ENCODE results near the gene ALDH1A1.
"Not testable (repeated sequence)": the region's sequence is repeated elsewhere in the genome, so short reads cannot be mapped to it uniquely, and the experiment has no call there.

Gene ALDH1A1

DNA sequence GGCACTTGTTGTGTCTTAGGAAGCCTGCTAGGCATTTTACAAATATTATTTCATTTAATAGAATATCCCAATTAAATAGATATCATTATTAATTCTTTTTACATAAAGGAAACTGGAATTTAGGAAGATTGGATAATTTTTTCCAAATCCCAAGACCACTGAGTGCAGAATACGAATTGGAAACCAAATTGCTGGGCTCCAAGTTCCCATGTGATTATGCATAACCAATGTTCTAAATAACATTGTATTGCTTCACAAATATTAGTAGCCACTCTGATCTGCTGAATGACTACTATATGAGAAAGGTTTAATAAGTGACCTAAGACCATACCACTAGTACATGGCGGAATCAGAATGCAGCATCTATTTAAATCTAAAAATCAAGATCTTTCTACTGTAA is 57.7 kb downstream of the ALDH1A1 start:
- DNase-seq (ENCODE audit: low read depth): no peak

DNA sequence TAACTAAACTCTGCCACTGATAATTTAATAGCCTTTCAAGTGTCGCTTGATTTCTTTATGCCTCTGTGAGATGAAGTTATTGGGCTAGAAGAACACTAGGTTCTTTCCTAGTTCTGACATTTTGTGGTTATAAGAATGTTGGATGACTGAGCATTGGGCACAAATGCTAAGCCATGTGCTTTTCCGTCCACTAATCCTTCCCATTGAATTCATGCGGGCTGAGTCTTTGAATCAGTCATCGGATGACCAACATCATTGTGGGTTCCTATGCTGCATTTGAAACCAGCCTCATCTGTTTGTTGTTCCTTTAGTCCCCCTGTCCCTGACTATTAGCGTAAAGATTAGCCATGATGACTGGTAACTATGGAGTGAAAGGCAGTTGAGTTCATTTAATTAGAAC is 58.5 kb downstream of the ALDH1A1 start:
- no peak for DNase-seq (ENCODE audit: low read depth)

DNA sequence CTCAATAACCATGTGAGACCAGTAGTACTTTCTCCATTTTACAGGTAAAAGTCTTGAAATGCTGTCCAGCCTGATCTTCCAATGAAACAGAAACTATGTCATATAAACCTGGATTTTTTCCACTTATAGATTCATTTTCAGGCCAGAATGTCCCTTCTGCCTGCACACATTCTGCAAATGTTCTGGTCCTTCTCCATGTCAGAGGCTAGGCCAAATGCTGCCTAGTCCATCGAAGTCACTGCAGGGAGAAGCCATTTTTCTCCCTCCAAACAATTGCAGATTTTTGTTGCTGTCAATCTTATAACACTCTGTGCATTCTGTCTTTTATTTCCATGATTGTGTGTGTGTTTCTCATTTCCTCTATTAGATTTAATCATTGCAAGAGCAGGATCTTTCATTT is 59.4 kb downstream of the ALDH1A1 start:
- DNase-seq (ENCODE audit: low read depth): no peak

DNA sequence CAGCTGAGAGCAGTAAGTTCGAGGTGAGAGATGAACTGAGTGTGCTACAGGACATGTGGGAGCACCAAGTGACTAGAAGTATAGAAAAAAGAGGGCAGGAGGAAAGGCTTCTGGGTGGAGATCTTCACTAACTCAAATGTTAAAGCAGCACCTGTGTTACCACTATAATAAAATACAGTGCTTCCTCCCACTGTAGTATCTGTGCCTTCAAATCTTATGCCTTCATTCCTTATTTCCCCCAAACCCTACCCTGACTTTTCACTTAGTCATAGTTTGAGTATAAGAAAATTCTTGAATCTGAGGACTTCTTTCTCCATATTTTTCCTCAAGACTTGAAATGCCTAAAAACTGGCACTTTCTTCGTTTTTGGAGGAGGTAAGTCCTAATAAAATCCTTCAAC is 61.8 kb downstream of the ALDH1A1 start:
- DNase-seq (ENCODE audit: low read depth): no peak

DNA sequence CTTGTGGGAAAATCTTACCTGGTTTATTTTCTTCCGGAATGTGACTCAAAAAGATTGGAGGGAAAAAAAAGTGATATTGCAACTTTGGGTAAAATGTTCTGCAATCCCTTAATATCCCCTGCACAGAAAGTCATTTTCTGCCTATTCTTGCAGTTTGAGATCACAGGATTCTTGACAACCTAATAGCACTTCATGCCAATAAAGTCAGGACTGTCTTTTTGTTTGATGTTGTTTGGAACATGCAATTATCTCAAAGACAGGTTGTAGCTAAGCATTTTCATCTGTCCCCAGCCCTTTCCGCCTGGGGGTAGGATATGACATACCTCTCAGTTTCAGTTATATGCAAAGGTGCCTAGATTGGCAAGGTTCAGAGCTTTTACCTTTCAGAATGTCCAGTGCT is 63.9 kb downstream of the ALDH1A1 start:
- no peak for DNase-seq (ENCODE audit: low read depth)

DNA sequence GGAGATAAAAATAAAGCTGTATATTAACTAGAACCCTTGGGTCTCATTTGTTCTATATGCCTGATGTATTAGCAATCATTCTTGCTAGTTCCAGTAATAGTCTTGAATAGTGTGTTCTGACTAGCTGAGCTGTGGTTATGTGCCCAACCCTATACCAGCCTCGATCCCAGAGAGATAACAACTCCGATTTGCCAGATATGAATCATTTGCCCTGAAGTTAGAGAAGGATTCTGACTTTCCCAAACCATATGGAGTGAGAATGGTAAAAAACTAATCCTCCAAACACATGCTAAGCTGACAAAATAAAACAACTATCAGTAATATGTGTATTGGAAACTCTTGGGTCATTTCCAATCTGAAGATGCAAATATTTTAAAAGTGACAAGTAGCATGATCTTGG is 64.8 kb downstream of the ALDH1A1 start:
- no peak for DNase-seq (ENCODE audit: low read depth)

DNA sequence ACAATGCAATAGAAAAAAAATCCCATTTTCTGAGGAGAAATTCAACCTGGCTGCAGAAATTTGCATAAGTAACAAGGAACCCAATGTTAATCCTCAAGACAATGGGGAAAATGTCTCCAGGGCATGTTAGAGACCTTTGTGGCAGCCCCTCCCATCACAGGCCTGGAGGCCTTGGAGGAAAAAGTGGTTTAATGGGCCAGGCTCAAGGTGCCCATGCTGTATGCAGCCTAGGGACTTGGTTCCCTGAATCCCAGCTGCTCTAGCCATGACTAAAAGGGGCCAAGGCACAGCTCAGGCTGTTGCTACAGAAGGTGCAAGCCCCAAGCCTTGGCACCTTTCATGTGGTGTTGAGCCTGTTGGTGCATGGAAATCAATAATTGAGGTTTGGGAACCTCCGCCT is 66.5 kb downstream of the ALDH1A1 start:
- no peak for DNase-seq (ENCODE audit: low read depth)

DNA sequence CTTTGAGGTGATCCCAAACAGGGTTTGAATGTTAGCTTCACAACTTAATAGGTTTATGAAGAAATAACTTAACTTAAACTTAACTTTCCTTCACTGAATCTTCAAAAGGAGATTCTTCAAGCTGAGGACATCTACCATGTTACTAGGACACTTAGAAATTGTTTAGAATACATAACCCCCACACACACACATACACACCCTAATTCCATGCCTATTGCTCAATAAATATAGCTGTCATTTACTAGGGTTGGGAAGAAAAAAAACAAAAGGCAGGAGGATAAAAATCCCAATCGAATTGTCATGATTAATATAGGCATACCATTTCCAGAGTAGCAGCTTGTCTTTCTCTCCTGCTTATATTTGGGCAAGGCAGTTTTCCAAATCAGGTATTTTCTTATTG is 68.3 kb downstream of the ALDH1A1 start:
- DNase-seq (ENCODE audit: low read depth): no peak

DNA sequence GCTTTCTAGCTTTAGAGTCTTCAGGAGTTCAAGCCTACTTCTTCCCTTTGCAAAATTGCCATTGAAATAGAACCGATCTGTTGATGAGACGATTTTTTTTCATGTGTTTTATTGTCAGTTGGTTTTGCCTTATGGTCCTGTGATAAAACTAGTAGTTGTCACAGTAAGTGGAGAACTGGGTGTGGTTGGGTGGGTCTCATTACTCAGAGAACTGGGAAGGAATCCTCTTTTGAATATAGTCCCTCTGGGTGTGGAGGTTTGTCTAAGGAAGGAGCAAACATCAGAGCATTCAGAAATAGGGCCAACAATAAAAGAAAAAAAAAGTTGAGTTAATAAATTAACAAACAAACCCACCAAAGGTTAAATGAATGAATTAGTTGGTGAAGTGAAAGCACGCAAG is 69.0 kb downstream of the ALDH1A1 start:
- no peak for DNase-seq (ENCODE audit: low read depth)

DNA sequence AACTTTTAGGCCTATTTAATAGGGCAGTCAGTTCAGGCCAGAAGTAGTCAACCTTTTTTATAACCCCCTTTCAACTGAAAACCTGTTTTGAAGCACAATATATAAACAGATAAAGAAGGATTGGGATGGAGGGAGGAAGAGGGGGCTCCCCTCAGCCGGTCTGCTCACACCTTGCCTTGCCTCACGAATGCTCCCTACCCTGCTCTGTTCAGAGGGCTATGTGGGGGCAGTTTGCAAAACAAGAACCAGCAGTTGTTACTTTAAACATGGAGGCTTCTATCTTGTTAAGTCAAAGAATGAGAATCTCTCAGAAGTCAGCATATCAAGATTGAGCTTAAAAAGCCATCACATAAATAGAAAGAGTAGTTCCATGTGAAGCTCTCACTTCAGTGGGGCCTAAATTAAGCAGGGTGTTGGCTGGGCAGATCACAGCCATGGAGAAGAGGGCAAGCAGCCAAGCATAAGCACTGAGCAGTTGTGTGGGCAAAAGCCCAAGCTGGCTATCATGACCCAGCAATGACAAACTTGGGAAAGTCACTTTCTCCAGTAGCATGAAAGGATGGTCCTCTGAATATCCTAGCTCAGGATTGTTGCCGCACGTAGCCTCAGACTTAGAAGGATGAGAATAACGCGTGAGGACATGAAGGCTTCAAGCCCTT is 70.6 kb downstream of the ALDH1A1 start:
- DNase-seq (ENCODE audit: low read depth): no peak

DNA sequence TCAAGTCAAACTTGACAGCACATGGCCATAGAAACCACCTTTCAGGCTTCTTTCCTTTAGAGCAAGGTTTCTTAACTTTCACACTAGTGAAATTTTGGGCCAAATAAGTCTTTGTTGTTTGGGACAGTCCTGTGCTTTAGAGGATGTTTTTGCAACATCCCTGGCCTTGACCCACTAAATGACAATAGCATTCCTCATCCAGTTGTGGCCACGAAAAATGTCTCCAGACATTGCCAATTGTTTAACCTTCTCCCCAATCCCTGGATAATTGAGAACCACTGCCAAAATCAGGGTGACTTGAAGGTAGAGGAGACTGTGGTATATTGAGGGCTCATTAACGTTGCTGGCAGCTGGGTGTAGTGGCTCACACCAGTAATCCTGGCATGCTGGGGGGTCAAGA is 72.0 kb downstream of the ALDH1A1 start:
- no peak for DNase-seq (ENCODE audit: low read depth)

DNA sequence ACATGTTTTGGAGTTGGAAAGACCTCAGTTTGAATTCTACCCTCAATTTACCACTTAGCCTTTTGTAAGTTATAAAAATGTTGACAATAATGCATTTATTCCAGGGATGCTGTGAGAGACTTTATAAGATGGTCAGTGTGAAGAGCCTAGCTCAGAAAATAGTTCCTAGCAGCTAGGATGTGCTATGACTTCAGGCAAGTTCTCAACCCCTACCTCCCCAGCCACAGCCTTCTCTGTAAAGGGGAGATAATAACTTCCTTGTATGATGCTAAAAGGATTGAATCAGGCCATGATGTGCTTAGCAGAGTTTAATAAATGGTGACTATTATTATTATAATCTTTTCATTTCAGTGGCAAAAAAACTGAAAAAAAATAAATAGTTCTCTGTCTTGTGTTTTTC is 77.6 kb downstream of the ALDH1A1 start:
- no peak for DNase-seq (ENCODE audit: low read depth)

DNA sequence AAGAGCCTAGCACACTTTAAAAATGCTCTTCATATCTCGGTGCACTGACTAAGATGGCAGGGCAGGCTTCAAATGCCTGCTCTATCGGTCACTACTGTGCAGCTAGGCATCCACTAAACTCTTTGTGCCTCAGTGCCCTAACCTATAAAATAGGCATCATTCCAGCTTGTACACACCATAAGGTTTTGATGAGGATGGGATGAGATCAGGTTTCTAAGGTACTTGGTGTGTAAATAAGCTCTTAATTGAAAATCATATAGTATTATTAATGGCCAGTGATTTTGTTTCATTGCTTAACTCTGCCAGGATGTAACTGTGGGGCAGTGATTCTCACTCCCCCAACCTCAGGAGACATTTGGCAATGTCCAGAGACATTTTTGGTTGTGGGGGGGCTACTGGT is 78.5 kb downstream of the ALDH1A1 start:
- no peak for DNase-seq (ENCODE audit: low read depth)

DNA sequence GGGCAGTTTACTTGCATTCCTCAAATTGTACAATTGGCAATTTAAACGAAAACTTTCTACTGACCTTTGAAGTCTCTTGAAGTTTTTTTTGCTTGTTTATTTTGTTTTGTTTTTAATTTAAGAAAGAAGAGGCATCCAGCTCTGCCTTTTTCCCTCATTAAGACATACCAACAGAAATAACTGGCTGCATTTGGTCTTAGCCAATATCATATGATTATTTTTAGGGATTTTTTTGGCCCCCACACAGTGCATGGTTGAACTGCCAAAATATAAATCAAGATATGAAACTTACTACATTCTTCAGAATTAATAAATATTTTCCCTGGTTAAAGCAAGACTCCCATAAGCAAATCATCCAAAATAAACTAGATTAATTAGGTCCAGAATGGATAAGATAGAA is 79.4 kb downstream of the ALDH1A1 start:
- DNase-seq (ENCODE audit: low read depth): no peak

DNA sequence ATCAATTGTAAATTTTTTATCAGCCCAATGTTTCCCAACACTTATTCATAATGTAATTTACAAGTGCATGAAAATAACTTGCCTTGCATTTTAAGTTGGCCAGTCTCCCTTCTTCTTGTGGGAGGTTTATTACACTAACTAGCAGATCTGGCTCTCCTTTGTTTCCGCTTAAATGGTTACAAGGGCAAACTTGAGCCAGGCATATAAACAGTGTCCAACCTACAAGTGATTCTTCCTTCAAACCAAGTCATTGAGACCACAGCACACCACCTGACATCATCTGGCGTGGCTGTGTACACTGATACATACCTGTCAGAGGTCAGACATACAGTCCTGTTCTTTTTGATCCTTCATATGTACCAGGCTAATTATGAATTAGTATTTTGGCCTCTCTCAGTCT is 80.1 kb downstream of the ALDH1A1 start:
- no peak for DNase-seq (ENCODE audit: low read depth)

DNA sequence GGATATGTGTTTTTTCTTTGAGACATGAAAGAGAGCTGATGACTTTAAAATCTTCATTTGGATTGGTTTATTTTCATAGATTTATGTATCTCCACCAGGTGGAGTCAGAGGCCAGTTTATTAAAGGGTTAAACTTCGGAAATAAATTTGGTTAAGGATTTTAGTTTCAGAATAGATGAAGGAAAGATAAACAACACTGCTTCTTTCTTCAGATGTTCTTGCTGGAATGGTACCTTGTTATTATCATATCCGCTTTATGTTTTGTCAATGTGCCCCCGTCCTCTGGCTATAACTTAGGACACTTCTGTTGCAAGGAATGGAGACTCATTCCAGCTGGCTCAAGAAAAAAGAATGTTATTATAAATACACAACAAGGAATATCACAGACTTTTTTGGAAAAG is 81.2 kb downstream of the ALDH1A1 start:
- DNase-seq (ENCODE audit: low read depth): no peak

DNA sequence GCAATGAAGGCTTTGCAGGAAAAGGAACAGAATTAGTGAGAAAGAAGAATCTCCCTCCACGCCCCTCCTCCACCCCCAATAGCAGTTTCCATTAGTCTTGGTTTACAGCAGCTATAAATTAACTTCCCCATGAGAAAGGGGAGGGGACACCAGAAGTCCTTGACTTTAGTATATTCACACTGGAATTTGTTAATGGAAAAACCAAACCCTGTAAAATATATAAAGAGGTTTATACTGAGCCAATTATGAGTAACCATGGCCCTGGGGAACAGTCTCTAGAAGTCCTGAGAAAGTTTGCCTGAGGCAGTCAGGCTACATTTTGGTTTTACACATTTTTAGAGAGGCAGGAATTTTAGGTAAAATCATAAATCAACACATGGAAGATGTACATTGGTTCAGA is 88.5 kb downstream of the ALDH1A1 start:
- no peak for DNase-seq (ENCODE audit: low read depth)

DNA sequence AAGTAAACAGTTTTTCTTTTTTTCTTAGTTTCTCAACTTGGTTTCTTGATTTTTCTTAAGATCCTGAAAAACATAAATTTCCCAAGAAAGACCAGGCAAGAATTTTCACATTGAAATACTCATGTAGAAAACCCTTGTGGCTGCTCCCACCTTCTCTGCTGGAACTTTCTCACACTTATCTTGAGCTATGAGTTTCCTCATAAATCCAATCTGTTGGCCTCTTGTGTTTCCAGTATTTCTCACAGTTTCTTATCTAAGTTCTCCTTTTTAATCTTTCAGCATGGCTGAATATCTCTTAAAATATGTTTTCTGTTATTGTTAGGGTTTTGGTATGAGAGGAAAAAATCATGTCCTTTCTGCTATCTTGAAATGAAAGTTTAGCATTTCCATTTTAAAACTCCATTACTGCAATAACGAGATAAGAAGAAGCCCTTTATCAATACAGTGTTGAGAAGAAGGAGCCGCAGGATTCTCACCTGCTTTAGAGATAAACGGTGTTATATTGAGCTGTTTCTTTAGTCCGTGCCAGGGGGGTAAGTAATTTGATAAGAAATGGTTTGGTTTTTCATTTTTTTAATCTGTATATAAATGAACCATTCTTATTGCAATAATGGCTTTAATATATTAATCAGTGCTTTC is 89.3 kb downstream of the ALDH1A1 start:
- DNase-seq (ENCODE audit: low read depth): no peak

DNA sequence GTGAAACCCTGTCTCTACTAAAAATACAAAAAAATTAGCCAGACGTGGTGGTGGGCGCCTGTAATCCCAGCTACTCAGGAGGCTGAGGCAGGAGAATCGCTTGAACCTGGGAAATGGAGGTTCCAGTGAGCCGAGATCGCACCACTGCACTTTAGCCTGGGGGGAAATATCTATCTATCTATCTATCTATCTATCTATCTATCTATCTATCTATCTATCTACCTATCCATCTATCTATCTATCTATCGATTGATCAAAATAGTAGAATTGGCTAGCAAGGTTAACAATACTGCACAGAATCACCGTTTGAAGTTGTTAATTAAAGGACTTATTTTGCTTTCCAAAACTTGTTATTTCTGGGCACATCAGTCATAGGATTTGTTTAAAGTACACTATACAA is 90.1 kb downstream of the ALDH1A1 start:
- not testable (repeated sequence) for DNase-seq (ENCODE audit: low read depth)

DNA sequence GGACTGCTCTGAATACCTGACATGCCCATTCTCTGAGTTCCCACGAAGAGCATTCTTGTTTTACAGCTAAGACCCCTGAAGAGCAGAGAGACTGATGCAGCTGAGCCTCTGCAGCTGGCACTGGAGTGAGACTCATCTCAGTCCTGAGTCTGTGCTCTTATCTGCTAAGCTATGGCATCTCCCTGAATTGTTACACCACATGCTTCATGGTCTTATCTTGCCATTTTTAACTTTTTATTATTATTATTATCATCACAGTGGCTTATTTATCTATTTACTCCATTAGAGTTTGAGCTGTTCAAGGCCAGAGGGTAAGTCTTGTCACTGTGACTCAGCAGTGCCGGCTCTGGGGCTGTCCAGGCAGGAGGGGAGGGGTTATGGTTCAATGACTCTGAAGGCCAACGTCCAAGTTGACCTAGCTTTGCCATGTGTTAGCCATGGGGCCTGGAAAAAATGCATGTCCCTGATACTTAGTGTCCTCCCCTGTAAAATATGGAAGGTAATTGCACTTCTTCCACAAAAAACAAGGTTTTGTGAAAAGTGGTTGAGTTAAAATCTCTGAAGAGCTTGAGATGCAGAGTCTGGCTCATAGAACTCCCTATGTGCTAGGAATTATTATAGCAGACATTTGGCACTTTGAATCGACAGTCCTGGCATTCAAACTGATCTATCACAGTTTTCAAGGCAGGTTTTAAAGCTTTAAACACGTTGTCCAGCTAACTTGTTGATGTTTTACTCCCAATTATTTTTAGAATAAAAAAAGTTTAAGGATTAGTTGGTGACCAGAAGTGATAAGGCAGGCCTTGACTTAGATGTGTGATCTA is 94.6 kb downstream of the ALDH1A1 start:
- DNase-seq (ENCODE audit: low read depth): no peak

DNA sequence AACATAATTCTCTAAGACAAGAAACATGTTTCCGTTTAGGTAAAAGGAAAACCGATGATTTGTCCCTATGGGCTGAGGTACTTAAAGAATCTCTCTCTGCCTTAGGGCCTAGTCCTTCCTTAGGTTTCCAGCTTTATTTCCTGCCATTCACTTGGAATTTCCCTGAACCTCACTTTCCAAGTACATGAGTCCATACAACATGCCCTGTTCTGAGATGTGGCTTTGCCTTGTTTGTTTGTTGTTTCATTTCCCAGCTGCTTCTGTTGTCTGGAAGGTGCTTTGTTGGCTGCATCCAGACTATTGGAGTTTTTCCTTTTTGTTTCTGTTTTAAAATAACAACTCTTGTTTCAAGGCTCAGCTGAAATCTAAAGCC is 95.2 kb downstream of the ALDH1A1 start:
- DNase-seq (ENCODE audit: low read depth): no peak

DNA sequence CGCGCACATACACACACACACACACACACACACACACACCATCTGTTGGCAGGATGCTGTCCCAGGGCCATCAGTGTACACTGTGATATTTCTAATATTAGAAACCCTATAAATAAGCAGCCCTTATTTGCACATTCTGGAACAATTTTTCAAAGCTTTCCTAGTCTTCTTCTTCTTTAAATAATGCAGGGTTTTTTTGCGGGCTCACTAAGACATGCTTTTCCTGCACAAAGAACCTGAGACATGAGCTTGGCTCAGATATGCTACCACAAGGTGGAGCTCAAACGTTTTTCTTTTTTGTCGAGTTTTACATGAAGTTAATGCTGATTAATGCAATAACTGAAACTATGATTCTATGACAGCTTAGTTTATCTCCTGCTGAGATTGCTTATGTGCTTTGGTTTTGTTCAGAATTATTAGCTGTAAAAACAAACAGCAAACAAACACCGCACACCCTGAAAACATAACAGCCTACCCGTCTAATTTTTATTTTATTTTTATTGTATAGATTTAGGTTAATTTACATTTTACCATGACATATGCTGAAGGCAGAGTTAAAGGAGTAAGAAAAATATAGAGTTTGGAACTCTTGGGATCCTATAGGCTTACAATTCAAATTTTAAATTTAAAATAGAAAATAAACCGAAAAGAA is 95.8 kb downstream of the ALDH1A1 start:
- DNase-seq (ENCODE audit: low read depth): no peak

Measured in stimulated activated CD8-positive, alpha-beta memory T cell treated with anti-CD3 and anti-CD28 coated beads, Interleukin-15, amount 100 ng/mL, for 1 hour (primary cell).